SHP77 treated with DMSO at 0.1 percent for 48 hours (cell line): ENCODE measurements around the gene PLAAT5.
A peak's percentile ranks its signal among the peaks of the same experiment; 100 is the strongest.
"Not testable (repeated sequence)": the region's sequence is repeated elsewhere in the genome, so short reads cannot be mapped to it uniquely, and the experiment has no call there.

Experiments
- DNase-seq: peaks from one replicate; lab custom pipeline; 2025; lab: John Stamatoyannopoulos, UW

Gene PLAAT5

DNA sequence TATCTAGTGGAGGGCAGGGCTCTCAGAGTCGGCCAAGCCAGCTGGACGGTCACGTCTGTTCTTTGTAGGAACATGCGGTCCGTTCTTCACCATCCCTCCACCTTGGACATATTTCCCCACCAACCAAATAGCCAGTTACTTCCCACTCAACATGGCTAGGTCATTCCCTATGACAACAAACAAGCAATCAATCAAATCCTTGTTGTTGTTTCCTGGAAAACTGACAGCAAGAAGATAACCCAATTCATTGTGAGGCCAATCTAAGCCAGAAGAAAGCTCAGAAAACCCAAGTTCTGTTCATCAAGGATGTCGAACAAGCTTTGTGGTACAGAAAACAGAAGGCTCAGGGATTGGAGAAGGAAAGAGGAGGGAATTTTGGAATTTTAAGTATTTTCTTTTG lies 10.9 kb downstream of the PLAAT5 start:
- no peak for DNase-seq

DNA sequence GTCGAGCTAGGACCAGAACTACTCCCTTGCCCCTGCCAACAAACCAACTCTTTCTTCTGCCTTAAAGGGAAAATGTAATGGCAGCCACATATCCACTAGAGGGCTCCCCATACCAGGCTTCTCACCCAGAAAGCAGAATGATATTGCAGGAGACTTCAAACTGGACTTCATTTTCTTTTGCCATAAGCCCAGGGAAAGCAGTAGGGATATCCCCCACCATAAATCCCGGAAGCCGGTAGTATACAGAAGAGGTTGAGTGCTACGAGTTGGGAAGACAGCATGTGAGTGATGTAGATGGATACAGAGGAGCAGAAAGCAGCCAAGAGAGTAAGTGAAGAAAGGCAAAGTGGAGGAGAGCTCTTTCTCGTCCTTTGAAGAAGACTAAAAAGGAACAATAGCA lies 12.1 kb downstream of the PLAAT5 start:
- peak; percentile 39 for DNase-seq

DNA sequence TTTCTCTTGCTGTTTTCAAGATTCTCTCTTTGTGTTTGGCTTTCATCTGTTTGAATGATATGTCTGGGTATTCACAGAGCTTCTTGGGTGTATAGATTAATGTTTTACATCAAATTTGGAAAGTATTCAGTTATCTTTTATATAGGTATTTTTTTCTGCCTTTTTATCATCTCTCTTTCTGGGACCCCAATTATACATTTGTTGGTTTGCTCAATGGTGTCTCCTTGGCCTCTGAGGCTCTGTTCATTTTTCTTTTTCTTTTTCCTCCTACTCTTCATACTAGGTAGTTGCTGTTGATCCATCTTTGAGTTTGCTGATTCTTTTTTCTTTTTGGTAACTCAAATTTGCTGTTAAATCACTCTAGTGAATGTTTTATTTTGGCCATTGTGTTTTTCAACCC lies 14.3 kb downstream of the PLAAT5 start:
- DNase-seq = no peak

DNA sequence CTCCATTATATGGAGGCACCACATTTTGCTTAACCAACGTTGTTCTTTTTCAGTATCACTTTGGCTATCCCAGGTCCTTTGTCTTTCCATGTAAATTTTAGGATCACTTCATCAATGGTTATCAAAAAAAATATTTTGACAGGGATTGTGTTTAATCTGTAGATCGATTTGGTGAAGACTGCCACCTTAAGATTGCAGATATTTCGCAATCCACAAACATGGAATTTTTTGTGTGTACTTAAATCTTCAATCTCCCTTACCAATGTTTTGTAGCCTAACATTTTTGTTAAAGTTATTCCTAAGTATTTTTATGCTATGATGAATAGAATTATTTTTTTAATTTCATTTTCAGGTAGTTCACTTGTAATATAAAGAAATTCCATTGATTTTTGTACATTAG lies 18.6 kb downstream of the PLAAT5 start:
- DNase-seq = no peak

DNA sequence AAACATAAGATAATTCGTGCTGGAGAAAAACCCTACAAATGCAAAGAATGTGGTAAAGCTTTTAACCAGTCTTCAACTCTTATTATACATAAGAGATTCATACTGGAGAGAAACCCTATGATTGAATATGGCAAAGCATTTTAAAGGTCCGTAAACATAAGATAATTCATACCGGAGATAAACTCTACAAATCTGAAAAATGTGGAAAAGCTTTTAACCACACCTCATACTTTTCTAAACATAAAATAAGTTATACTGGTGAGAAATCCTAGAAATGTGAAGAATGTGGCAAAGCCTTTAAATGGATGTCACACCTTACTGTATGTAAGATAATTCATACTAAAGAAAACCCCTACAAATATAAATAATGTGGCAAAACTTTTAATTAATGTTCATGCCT lies 20.7 kb downstream of the PLAAT5 start:
- DNase-seq = no peak

DNA sequence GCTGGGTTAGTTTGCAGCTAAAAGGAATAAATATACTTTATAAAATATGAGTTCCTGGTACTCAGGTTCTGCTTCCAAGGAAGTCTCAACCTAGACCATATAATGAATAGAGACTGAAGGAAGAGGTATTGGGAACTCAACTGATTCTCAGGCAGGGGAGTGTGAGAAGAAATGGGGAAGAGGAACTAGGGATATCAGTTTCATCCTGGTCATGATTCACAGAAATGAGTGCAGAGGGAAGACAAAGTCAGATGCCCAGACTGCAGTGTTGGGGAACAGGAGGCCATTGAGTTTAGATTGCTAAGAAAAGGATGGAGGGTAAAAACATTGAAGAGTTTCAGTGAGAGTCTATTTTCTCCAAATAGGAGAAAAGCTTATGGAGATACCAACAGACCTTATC lies 28.8 kb downstream of the PLAAT5 start:
- no peak for DNase-seq

DNA sequence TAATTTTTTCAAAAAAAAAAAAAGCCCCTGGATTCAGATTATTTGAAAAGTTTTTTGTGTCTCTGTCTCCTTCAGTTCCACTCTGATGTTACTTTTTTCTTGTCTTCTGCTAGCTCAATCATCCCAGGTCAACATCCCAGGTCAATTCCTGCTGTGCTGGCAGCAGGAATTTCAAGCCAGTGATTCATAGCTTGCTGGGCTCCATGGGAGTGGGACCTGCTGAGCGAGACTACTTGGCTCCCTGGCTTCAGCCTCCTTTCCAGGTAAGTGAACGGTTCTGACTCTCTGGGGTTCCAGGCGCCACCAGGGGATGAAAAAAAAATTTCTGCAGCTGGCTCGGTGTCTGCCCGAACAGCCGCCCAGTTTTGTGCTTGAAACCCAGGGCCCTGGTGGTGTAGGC lies 31.4 kb downstream of the PLAAT5 start:
- no peak for DNase-seq

DNA sequence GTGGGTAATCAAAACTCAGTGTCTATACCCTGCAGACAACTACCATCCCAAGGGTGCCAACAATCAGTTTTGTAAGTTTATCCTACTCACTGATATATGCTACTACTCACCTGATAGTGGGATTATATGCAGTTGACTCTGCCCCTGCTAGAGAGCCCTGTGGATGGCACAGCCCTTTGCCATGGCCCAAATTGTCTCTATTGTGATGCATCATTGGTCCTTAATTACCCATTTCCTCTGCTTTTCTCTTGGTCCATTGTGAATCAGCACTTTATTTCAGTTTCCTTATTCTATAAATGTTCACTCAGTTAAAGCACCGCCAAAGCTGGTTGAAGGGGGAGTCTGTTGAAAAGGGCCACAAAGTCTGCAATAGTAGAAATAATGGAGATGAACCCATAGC lies 42.3 kb downstream of the PLAAT5 start:
- DNase-seq = no peak

DNA sequence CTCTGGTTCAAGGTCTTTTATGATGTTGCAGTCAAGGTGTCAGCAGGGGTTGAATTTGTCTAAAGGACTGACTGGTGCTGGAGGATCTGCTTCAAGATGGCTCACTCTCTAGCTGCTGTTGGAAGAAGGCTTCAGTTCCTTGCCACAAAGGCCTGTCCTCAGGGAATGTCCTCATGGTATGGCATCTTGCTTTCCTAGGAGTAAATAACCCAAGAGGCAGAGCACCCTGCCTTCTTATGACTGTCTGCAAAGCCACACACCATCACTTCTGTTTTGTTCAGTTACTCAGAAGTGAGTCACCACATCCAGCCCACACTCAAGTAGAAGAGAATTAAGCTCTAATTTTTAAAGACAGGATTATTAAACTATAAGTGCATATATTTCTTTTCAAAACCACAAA lies 45.2 kb downstream of the PLAAT5 start:
- no peak for DNase-seq

DNA sequence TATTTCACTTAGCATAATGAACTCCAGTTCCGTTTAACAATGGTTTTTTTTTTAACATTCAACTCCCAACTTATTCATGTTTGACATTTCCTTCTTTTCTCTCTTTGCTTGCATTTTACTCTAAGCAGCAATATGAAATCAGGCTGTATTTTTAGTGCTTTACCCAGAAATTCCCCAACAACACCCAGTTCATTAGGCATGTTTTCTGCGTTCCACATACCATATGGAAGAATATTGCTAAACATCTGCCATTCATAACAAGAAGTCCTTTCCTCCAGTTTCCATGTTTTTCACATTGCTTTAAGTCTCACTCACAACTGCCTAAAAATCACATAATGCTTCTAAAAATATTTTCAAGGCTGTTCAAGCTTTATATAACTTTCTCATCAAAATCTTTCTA lies 45.8 kb downstream of the PLAAT5 start:
- no peak for DNase-seq

DNA sequence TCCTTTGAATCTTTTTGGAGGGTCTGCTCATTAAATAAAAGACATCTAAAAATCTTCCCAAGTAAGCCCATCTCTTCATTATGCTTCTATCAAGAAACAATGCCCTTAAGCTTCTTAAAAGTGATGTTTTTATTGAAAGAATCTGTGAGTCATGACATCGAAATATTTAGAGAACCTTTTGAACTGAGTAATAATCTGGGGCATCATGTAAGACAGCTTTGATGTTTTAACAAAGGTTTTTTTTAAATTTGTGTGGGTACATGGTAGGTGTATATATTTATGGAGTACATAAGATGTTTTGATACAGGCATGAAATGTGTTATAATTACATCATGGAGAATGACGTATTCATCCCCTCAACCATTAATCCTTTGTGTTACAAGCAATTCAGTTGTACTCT lies 46.8 kb downstream of the PLAAT5 start:
- DNase-seq = no peak

DNA sequence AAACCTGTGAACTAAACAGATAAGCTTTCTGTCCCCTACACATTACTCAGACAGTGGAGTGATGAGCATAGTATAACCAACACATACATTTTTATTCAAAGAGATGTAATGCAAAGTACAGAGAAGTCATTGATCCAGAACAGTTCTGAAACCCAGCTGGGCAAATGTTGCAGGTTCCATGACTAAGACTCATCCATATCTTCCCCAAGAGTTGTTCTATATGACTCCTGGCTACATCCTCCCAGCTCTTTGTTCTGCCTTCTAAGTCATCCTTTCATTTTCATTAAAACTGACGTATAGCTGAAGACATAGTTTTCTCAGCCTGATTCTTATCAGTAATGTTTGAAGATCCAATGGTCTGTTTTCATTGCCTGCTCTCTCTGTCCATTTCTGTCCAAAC lies 47.3 kb downstream of the PLAAT5 start:
- no peak for DNase-seq

DNA sequence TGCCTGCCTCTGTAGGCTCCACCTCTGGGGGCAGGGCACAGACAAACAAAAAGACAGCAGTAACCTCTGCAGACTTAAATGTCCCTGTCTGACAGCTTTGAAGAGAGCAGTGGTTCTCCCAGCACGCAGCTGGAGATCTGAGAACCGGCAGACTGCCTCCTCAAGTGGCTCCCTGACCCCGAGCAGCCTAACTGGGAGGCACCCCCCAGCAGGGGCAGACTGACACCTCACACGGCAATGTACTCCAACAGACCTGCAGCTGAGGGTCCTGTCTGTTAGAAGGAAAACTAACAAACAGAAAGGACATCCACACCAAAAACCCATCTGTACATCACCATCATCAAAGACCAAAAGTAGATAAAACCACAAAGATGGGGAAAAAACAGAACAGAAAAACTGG lies 55.1 kb downstream of the PLAAT5 start:
- not testable (repeated sequence) for DNase-seq

DNA sequence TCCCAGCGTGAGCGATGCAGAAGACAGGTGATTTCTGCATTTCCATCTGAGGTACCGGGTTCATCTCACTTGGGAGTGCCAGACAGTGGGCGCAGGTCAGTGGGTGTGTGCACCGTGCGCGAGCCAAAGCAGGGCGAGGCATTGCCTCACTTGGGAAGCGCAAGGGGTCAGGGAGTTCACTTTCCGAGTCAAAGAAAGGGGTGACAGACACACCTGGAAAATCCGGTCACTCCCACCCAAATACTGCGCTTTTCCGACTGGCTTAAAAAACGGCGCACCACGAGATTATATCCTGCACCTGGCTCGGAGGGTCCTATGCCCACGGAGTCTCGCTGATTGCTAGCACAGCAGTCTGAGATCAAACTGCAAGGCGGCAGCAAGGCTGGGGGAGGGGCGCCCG lies 55.6 kb downstream of the PLAAT5 start:
- not testable (repeated sequence) for DNase-seq

DNA sequence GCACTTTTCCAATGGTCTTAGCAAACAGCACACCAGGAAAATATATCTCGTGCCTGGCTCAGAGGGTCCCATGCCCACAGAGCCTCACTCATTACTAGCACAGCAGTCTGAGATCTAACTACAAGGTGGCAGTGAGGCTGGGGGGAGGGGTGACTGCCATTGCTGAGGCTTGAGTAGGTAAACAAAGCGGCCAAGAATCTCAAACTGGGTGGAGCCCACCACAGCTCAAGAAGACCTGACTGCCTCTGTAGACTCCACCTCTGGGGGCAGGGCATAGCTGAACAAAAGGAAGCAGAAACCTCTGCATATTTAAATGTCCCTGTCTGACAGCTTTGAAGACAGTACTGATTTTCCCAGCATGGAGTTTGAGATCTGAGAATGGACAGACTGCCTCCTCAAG lies 60.2 kb downstream of the PLAAT5 start:
- not testable (repeated sequence) for DNase-seq

DNA sequence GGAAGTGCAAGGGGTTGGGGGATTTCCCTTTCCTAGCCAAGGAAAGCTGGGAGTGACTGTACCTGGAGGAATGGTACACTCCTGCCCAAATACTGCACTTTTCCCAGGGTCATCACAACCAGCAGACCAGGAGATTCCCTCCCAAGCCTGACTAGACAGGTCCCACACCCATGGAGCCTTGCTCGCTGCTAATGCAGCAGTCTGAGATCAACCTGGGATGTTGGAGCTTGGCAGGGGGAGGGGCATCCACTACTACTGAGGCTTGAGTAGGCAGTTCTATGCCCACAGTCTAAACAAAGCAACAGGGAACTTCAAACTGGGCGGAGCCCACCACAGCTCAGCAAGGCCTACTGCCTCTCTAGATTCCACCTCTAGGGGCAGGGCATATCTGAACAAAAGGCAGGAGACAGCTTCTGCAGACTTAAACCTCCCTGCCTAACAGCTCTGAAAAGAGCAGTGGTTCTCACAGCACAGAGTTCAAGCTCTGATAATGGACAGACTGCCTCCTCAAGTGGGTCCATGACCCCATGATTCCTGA lies 62.9 kb downstream of the PLAAT5 start:
- DNase-seq = no peak

DNA sequence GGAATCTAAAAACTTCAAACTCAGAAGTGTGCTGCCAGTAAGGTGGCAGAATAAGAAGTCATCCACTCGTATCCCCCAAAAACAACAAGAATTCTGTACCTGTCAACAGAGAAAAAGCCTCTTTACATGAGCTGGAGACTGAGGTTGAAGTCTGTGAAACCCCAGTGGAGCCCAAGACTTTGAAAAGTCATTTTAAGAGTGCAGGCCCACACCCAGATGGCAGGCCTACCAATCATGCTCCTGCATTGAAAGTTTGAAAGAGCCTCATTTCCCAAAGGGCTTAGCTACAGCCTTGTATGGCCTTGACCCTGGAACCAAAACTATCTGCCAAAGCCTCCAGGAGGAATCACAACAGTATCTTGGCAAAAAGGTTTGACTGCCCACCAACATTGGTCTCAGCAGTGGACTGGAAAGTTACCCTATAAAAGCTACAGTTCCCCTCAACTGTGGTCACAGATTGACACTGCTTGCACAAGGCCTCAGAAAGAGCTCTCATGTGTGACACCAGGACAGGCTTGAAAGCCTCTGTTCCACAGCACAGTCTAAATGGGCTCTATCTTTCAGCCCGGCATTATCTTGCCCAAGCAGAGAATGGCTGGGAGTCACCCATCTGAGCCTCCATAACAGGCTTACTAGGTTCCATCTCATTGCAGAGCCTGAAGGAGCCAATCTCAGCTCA lies 73.7 kb downstream of the PLAAT5 start:
- no peak for DNase-seq
